Measurements from ENCODE around the gene TMEM40. TPM values are rescaled to one million over a fixed set of nuclear protein-coding genes. Genes with fewer than 3 reads are reported as not detected.

Gene TMEM40
- total RNA-seq, 1 donor: not detected

DNA sequence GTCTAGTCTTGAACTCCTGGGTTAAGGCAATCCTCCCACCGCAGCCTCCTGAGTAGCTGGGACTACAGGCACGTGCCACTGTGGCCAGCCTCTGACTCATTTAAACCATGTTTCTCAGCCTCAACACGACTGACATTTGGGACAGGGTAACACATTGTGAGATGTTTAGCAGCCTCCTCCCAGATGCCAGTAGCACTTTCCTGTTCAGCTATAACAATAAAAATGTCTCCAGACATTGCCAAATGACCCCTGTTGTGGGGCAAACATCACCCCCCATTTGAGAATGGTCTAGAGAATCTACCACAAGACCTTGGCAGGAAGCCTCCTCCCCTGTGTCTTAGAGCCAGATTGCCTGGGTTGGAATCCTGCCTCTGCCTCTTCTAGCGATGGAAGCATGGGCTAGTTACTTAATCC, 8.4 kb downstream of the TMEM40 start:
- H3K4me3 ChIP-seq (ENCODE audit: low read depth, low read length): no peak overlapping the region
- peak; percentile 92 for DNase-seq (ENCODE audit: low read depth)
- TF ChIP-seq, protein P1, sequence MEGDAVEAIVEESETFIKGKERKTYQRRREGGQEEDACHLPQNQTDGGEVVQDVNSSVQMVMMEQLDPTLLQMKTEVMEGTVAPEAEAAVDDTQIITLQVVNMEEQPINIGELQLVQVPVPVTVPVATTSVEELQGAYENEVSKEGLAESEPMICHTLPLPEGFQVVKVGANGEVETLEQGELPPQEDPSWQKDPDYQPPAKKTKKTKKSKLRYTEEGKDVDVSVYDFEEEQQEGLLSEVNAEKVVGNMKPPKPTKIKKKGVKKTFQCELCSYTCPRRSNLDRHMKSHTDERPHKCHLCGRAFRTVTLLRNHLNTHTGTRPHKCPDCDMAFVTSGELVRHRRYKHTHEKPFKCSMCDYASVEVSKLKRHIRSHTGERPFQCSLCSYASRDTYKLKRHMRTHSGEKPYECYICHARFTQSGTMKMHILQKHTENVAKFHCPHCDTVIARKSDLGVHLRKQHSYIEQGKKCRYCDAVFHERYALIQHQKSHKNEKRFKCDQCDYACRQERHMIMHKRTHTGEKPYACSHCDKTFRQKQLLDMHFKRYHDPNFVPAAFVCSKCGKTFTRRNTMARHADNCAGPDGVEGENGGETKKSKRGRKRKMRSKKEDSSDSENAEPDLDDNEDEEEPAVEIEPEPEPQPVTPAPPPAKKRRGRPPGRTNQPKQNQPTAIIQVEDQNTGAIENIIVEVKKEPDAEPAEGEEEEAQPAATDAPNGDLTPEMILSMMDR (IDR thresholded peaks at IDR 0.05; ENCODE audit: insufficient read depth, low read length): no peak

DNA sequence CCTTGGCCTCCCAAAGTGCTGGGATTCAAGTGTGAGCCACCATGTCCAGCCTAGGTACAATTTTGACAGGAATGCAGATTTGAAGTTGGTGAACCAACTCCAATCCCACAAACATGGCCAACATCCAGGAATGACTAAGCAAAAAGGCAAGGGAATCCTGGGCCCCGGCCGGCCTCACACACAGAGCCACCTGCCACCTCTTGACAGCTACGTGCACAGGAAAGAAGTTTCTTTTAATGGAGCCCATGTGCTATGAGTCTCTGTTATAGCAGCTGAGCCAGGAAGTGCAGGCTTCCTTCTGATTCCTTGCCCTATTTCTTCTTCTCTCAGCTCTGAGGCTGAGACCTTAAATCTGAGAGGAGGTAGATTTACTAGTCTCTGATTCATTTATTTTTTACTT, 8.8 kb downstream of the TMEM40 start:
- TF ChIP-seq, protein P1 (IDR thresholded peaks at IDR 0.05; ENCODE audit: insufficient read depth, low read length): no peak
- peak; percentile 85 for DNase-seq (ENCODE audit: low read depth)
- no peak overlapping the region for H3K4me3 ChIP-seq (ENCODE audit: low read depth, low read length)

DNA sequence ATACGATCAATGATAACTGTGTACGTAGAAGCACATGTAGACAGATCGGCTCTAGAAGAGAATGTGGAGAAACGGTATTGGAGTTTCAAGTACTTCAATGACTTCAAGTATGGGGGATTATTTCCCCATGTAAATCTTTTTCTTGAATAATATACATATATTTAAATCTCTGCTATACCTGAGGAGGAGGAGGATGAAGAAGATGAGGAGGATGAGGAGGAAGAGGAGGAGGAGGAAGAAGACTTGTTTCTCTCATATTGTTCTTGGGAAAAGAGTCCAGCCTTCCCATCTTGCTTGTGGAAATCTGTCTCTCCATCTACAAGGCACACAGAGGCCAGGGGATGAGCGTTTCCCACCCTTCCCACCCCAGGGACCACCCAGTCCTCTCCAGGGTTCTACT, 10.6 kb downstream of the TMEM40 start:
- no peak overlapping the region for H3K4me3 ChIP-seq (ENCODE audit: low read depth, low read length)
- DNase-seq (ENCODE audit: low read depth): no peak
- TF ChIP-seq, protein P1 (IDR thresholded peaks at IDR 0.05; ENCODE audit: insufficient read depth, low read length): no peak

DNA sequence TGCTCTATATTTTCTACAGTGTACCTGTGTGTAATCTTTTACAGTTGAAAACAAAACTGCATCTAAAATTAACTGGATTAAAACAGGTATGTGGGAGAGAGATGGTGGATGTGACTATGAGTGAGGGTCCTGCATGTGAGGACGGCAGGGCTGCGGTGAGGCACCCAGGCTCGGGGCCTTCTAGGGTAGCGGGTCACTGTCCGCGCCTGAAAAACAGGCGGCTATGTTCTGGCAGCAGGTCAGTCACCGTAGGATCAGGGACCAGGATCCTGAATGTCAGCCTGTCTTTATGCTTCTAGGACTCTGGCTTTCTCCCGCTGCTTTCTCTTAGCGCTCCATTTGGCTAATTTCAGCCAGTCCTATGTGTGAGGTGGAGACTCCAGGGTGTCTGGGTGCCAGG, 12.6 kb downstream of the TMEM40 start:
- H3K4me3 ChIP-seq (ENCODE audit: low read depth, low read length): no peak overlapping the region
- no peak for DNase-seq (ENCODE audit: low read depth)
- TF ChIP-seq, protein P1 (IDR thresholded peaks at IDR 0.05; ENCODE audit: insufficient read depth, low read length): no peak

DNA sequence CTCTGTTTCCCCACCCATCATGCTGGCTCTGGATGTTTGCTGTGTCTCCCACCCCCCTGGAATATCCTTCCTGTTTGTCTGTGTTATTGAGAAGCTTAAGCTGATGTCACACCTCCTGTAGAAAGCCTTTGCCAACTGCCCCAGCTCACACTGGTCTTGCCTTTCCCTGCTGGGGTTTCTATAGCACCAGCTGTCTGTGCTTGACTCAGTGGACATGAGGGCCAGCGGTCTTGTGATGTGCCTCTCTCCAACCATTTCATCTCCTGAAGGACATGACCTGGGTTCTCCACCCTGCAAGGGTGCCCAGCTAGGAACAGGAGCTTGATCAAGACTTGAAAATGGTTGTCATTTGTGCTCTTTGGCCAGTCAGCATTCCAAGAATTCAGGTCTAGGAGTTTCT, 14.7 kb downstream of the TMEM40 start:
- no peak for DNase-seq (ENCODE audit: low read depth)
- no peak overlapping the region for H3K4me3 ChIP-seq (ENCODE audit: low read depth, low read length)
- TF ChIP-seq, protein P1 (IDR thresholded peaks at IDR 0.05; ENCODE audit: insufficient read depth, low read length): no peak

DNA sequence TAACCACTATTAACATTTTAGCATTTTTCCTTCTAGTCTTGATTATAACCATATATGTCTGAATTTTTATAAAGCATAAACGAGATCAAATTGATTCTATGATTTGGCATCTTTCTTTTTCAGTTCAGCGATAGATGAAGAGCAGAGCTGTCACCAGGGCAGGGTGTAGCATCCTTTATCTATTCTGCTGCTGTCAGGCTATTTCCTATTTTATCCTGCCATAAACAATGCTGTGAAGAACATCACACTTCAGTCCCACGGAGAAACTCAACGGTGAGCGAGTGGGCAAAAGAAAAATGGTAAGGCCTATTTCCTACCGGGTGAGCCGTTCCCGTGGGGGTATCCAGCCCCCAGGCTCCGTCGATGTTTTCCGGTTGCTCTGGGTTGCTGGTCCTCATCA, 15.5 kb downstream of the TMEM40 start:
- no peak for DNase-seq (ENCODE audit: low read depth)
- no peak overlapping the region for H3K4me3 ChIP-seq (ENCODE audit: low read depth, low read length)
- TF ChIP-seq, protein P1 (IDR thresholded peaks at IDR 0.05; ENCODE audit: insufficient read depth, low read length): no peak

DNA sequence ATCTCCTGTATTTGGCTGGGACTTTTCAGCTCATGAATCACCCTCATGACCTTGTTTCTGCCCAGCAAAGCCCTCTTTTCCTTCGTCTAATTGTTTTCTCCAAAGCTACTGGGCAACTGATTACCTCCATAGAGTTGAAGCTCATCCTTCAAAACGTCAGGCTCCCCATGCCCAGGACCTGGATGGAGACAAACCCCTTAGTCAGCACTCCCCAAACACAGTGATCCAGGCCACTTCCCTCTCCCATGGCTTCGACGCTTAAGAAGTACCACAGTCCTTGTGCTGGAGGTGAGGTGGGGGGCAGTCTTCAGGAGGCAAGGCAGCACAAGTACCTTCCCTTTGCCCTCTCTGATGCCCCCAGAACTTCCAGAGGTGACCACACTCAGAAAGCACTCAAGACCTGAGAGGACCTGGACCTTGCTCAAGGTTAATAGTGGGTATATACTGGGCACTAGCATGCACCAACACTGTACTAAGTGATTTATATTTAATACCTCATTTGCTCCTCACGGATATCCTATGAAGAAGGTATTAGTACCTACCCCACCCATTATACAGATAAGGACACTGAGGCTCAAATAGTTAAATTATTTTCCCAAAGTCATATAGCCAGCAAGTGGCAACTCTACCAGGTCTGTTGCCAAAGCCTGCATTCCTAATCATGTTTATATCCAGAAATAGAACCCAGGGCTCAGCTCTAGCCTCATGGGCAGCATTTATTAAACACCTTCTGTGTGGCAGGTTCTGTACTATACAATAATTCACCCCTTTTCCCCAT, 16.5 kb downstream of the TMEM40 start:
- H3K4me3 ChIP-seq (ENCODE audit: low read depth, low read length): no peak overlapping the region
- TF ChIP-seq, protein P1 (IDR thresholded peaks at IDR 0.05; ENCODE audit: insufficient read depth, low read length): no peak
- DNase-seq (ENCODE audit: low read depth): no peak

Data from fibroblast of the aortic adventitia (primary cell).